VCaP (cell line): Measurements from ENCODE around the gene MAP6D1.

ENCODE experiments used
- H3K27ac ChIP-seq: fragments of 450-650 bp; 2 replicates; pipeline ENCODE4 v1.5.1; 2017
- TF ChIP-seq, protein P1 (sequence below): fragments of 450-650 bp; conservative IDR thresholded peaks from 2 replicates; pipeline ENCODE4 v1.5.1; 2017; ENCODE audit warnings: mild to moderate bottlenecking, moderate library complexity

Gene MAP6D1

DNA sequence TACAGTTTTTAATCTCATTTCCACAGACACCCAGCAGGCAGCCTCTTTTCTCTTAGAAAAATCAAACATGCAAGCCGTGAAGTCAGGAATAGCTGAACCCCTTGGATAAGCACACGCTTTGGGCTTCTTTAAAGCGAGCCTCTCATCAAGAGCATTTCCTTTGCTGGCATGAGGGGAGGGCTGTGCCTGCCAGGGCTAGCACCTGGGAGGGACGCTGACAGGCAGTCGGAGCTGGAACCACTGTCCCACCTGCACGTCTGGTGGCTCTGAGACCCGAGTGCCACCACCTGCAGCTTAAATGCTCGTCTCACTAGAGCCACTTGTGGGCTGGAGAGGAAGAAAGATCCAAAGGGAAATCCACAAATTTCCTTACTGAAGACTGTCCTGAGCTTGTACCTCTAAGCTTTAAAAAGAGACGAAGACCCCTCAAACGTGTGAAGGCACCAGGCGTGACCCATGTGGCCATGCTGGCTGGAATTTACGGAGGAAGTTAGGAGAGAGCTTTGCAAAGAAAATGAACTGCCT is 9.4 kb downstream of the MAP6D1 start:
- TF ChIP-seq, protein P1, sequence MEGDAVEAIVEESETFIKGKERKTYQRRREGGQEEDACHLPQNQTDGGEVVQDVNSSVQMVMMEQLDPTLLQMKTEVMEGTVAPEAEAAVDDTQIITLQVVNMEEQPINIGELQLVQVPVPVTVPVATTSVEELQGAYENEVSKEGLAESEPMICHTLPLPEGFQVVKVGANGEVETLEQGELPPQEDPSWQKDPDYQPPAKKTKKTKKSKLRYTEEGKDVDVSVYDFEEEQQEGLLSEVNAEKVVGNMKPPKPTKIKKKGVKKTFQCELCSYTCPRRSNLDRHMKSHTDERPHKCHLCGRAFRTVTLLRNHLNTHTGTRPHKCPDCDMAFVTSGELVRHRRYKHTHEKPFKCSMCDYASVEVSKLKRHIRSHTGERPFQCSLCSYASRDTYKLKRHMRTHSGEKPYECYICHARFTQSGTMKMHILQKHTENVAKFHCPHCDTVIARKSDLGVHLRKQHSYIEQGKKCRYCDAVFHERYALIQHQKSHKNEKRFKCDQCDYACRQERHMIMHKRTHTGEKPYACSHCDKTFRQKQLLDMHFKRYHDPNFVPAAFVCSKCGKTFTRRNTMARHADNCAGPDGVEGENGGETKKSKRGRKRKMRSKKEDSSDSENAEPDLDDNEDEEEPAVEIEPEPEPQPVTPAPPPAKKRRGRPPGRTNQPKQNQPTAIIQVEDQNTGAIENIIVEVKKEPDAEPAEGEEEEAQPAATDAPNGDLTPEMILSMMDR: no peak
- peak overlapping the region; percentile 56 for H3K27ac ChIP-seq

DNA sequence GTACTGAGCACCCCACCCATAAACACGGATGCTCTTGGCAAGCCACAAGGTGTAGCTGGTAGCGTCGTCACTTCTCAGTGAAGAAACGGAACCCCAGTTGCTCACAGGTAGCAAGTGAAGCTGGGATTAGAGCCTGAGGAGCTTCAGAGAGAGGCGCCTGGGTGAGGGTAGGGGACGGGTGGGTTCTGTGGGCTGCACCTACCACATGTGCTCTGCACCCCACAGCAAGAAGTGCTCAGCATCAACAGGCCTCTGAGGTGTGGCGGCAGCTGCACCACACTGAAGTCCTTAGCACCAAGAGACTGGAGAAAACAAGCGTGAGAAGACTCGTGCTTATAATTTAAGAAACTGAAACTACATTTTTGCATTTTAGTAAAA is 9.8 kb downstream of the MAP6D1 start:
- H3K27ac ChIP-seq: peak overlapping the region; percentile 56
- TF ChIP-seq, protein P1: no peak

DNA sequence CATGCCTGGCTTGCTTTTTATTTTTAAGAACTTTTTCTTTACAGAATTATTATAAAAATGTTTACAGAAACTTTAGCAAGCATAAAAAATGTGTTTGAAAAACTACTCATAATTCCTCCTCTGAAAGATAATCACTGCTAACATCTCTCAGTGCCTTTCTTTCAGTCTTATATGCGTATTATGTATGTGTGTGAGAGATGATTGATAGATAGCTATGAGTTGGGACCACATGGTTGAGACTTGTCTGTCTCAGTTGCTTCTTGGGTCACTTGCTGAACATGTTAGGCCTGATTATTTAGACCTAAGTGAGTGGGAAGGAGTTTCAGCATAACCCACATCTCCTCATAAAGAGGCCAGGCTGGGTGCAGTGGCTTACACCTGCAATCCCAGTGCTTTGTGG is 11.1 kb downstream of the MAP6D1 start:
- TF ChIP-seq, protein P1: no peak
- peak overlapping the region; percentile 56 for H3K27ac ChIP-seq

DNA sequence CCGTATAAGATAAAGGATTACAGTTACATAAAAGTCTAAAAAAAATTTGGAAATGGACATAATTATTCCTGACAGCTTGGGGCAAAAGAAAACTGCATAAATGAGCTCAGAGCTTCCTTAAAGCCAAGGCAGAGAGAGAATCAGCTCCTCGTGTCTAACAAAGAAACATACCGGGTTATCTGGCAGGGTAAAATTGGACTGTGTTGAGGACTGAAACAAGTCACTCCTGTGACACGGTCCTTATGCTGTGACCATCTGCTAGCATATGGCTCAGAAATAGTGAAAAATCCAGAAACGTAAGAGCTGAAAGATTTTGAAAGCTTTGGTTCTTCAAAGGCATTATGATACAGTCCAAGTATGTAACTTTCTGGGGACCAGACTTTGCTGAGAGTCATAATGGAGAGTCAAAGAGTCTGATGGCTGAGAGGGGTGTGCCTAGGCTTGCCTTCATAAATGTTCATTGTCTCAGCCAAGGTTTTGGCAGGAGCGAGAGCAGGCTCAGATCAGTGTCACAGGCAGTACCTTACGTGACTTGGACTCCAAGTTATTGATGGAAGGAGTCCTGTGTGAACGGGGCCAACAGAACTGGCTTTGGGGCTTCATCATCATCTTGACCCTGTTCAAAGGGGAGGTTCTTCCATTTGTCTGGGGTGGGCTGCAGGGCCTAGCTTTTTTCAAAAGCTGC is 12.5 kb downstream of the MAP6D1 start:
- no peak overlapping the region for H3K27ac ChIP-seq
- TF ChIP-seq, protein P1: no peak

DNA sequence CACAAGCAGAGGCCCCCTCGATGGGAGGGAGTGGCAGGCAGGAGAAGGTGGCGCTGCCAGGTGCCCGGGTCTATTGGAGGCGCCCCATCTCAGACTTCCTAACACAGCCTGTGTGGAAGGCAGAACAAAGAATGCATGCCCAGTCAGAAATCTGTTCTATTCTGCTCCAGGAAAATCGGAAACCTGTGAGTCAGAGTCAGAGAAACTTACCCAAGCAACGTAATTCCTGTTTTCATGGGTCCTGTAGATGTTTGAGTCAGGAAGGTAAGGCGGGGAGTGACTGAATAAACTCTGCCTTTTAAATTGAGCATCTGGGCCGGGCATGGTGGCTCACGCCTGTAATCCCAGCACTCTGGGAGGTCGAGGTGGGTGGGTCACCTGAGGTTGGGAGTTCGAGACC is 13.7 kb downstream of the MAP6D1 start:
- TF ChIP-seq, protein P1: no peak
- no peak overlapping the region for H3K27ac ChIP-seq

DNA sequence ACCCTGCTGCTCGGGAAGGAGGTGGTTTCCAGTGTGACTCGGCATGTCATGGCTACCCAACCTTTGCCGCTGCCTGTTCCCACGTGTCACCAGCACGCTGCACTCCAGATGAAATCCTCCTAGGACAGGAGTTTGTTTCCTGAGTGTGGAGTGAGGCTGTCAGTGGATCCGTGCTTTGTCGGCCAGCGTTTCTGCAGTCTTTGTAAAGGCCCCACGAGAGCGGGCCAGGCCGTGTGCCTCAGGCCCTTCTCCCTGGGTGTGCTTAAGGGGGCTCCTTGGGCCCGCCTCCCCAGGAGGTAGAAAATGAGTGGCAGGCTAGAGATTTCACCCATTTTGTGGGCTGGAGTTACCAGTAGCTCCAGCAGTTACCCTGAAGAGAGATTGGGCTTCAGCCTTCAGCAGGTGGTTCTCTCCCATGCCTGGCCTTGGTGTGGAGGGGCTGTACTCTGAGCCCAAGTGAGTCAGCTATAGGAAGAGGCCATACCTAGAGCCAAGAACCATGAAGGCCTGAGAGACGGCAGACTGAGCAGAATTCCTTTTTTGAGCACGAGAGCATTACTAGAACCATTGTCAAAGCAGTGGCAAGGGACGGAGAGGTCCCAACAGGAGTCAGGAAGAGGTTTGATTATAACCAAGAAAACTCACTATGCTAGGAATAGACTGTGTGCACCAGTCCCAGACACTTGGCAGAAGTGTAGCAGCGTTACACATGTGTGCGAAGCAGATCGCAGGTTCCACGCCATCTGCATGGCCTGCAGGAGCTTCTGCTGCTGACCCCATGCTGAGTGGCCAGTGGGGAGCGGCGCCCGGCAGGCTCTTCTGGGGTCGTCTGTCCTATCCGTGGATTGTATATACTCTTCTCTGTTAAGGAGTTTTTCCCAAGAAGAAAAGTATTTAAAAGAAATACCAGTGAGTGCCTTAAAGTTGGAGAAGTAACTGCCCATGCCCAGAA is 14.5 kb downstream of the MAP6D1 start:
- H3K27ac ChIP-seq: peak overlapping the region; percentile 51
- TF ChIP-seq, protein P1: no peak

DNA sequence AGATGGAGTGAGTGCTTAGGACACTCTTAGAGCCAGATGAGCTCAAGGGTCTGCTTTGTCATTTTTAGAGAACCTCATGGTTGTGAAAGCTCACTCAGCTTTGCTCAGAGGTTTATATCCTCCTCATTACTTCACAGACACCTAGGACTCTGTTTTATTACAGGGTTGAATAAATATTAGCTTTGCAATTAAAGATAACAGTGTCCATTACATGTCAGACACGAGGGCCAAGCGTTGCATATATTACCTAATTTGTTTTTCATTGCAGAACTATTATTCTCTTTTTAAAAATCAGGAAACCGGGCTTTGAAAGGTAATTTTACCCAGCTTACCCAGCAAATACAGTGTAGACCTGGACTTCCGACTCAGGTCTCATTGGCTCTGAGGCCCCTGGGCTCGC is 16.1 kb downstream of the MAP6D1 start:
- TF ChIP-seq, protein P1: no peak
- H3K27ac ChIP-seq: peak overlapping the region; percentile 51
